Mesenchymal stem cell (in vitro differentiated cells and primary cell): Measurements from ENCODE around the gene TBC1D14.
A peak's percentile ranks its signal among the peaks of the same experiment; 100 is the strongest.

Experiments
- DNase-seq: peaks from one replicate; pipeline ENCODE4 v3.0.0-alpha.2; 2013
- H2AFZ ChIP-seq: one replicate; pipeline ENCODE4 v1.6.1; 2013; ENCODE audit warnings: low read depth, mild to moderate bottlenecking, control low read depth, inconsistent platforms, low read length, moderate library complexity
- H2AK5ac ChIP-seq: 2 replicates; pipeline ENCODE4 v1.6.1; 2013; ENCODE audit warnings: low read length, moderate library complexity, mild to moderate bottlenecking, inconsistent platforms; ENCODE audit not compliant: severe bottlenecking
- H2BK120ac ChIP-seq: one replicate; pipeline ENCODE4 v1.6.1; 2013; ENCODE audit warnings: low read depth, mild to moderate bottlenecking, inconsistent platforms, low read length, moderate library complexity
- H2BK12ac ChIP-seq, 2 experiments: one replicate each; pipeline ENCODE4 v1.6.1; 2013; ENCODE audit warnings: inconsistent platforms in 2 of 2, low read length in 2 of 2, mild to moderate bottlenecking in 2 of 2, moderate library complexity in 2 of 2, control low read depth in 1 of 2
- H2BK15ac ChIP-seq: one replicate; pipeline ENCODE4 v1.6.1; 2013; ENCODE audit warnings: mild to moderate bottlenecking, low read depth, inconsistent platforms; ENCODE audit not compliant: poor library complexity, severe bottlenecking
- H2BK5ac ChIP-seq: 2 replicates; pipeline ENCODE4 v1.6.1; 2013; ENCODE audit warnings: low read depth, mild to moderate bottlenecking, low read length, control low read depth, inconsistent platforms; ENCODE audit not compliant: poor library complexity, severe bottlenecking
- H3K14ac ChIP-seq, 2 experiments: one replicate each; pipeline ENCODE4 v1.6.1; 2013; ENCODE audit warnings: inconsistent platforms in 2 of 2, low read length in 2 of 2, control low read depth in 1 of 2, mild to moderate bottlenecking in 1 of 2, moderate library complexity in 1 of 2
- H3K18ac ChIP-seq, 2 experiments: one replicate each; pipeline ENCODE4 v1.6.1; 2013; ENCODE audit warnings: inconsistent platforms in 2 of 2, low read length in 2 of 2, control low read depth in 1 of 2, low read depth in 1 of 2, mild to moderate bottlenecking in 1 of 2
- H3K23ac ChIP-seq, 2 experiments: one replicate each; pipeline ENCODE4 v1.6.1; 2013; ENCODE audit warnings: inconsistent platforms in 2 of 2, low read length in 2 of 2, mild to moderate bottlenecking in 2 of 2, moderate library complexity in 2 of 2, control low read depth in 1 of 2
- H3K27ac ChIP-seq: 2 replicates; pipeline ENCODE4 v1.5.1; 2013; ENCODE audit warnings: mild to moderate bottlenecking, moderate library complexity, low read length, control low read depth, inconsistent platforms; ENCODE audit not compliant: poor library complexity, severe bottlenecking
- H3K27me3 ChIP-seq, 2 experiments: 2 replicates each; pipeline versions ENCODE4 v1.6.1 to v1.7.0; 2013; ENCODE audit warnings: low read length in 2 of 2, mild to moderate bottlenecking in 2 of 2, moderate library complexity in 2 of 2, control low read depth in 1 of 2, inconsistent platforms in 1 of 2; ENCODE audit not compliant: control insufficient read depth in 1 of 2, insufficient read depth in 1 of 2
- H3K36me3 ChIP-seq, 2 experiments: 2 replicates each; pipeline versions ENCODE4 v1.6.1 to v1.7.0; 2013; ENCODE audit warnings: low read length in 2 of 2, control low read depth in 1 of 2, inconsistent platforms in 1 of 2, low read depth in 1 of 2, mild to moderate bottlenecking in 1 of 2; ENCODE audit not compliant: insufficient read depth in 2 of 2, control insufficient read depth in 1 of 2
- H3K4ac ChIP-seq, 2 experiments: one replicate each; pipeline ENCODE4 v1.6.1; 2013; ENCODE audit warnings: inconsistent platforms in 2 of 2, low read length in 2 of 2, mild to moderate bottlenecking in 2 of 2, moderate library complexity in 2 of 2, control low read depth in 1 of 2, low read depth in 1 of 2
- H3K4me1 ChIP-seq: 2 replicates; pipeline ENCODE4 v1.6.1; 2013; ENCODE audit warnings: low read depth, low read length, control low read depth; ENCODE audit not compliant: control insufficient read depth, insufficient read depth
- H3K4me2 ChIP-seq: 2 replicates; pipeline ENCODE4 v1.6.1; 2013; ENCODE audit warnings: low read length, mild to moderate bottlenecking, inconsistent platforms; ENCODE audit not compliant: poor library complexity, severe bottlenecking
- H3K4me3 ChIP-seq, 2 experiments: 2 replicates each; pipeline versions ENCODE4 v1.5.1 to v1.7.0; 2013; ENCODE audit warnings: low read length in 2 of 2, mild to moderate bottlenecking in 2 of 2, control low read depth in 1 of 2, low read depth in 1 of 2; ENCODE audit not compliant: insufficient read depth in 1 of 2
- H3K79me1 ChIP-seq: replicated peaks from 2 replicates; pipeline ENCODE4 v1.6.1; 2013; ENCODE audit warnings: mild to moderate bottlenecking, control low read depth, low read length, inconsistent platforms; ENCODE audit not compliant: poor library complexity, severe bottlenecking
- H3K9ac ChIP-seq: 2 replicates; pipeline ENCODE4 v1.7.0; 2013; ENCODE audit warnings: mild to moderate bottlenecking, low read length, moderate library complexity
- H3K9me3 ChIP-seq: 2 replicates; pipeline ENCODE4 v1.7.0; 2013; ENCODE audit warnings: mild to moderate bottlenecking, low read length; ENCODE audit not compliant: control insufficient read depth
- H4K8ac ChIP-seq: one replicate; pipeline ENCODE4 v1.6.1; 2013; ENCODE audit warnings: inconsistent platforms, mild to moderate bottlenecking, low read length, moderate library complexity
- H4K91ac ChIP-seq: one replicate; pipeline ENCODE4 v1.6.1; 2013; ENCODE audit warnings: mild to moderate bottlenecking, low read length, inconsistent platforms
- WGBS: methylation state at CpG from one replicate; pipeline ENCODE4 v1.1.7; 2013; ENCODE audit warnings: mixed read lengths; 5-methylcytosine and 5-hydroxymethylcytosine counted together

The TBC1D14 gene

GRCh38 chr4:6962211-6963041 lies 52.8 kb downstream of the TBC1D14 start:
- Histone ChIP-seq H2BK5ac (no peak overlapping the region), H2BK15ac (no peak overlapping the region), H4K91ac (peak overlapping the region; percentile 25)

DNA sequence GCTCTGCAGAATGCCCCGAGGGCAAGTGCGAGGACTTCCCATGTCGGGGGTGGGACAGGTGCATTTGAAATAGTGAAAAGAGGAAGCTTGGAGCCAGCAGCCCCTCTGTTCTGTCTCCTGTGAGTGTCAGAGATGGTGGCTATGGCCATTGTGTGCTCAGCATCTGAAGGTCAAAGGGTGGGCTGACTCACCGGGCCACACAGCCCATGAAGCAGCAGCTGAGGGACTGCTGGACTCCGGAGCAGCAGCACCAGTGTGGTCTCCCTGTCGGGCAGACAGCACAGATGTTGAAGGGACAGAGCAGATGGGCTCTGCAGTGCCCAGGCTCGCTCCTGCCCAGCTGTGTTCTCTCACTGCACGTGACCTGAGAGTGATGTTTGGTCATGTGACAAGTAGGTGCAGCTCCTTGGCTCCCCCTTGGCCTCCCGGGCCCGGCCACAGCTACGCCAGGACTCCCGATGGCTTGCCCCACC lies 53.5 kb downstream of the TBC1D14 start:
- H3K4me1 ChIP-seq, result peaks cover 11% of the 10 kb centered on the region
- H2AK5ac ChIP-seq, result no peak overlapping the region
- peak overlapping the region; percentile 47 for H4K8ac ChIP-seq
- H3K9ac ChIP-seq, result no peak overlapping the region
- no peak overlapping the region for H2BK5ac ChIP-seq
- H3K36me3 ChIP-seq, result peaks cover 0 to 12% of the 10 kb centered on the region in 2 experiments
- no peaks in the 10 kb centered on the region for H3K27me3 ChIP-seq
- peak overlapping the region in 1 of 2 experiments; percentile 66 for H3K14ac ChIP-seq
- 62% methylated on average over 12 of the region's 12 CpGs for WGBS
- peak overlapping the region; percentile 6 to 81 for H3K18ac ChIP-seq
- no peak overlapping the region for H3K23ac ChIP-seq
- no peak overlapping the region for H3K27ac ChIP-seq
- H3K9me3 ChIP-seq, result no peaks in the 10 kb centered on the region
- H3K4me3 ChIP-seq, result no peak overlapping the region
- peak overlapping the region; percentile 1 for H4K91ac ChIP-seq
- H3K79me1 ChIP-seq, result peaks cover 37% of the 10 kb centered on the region
- H2AFZ ChIP-seq, result no peak overlapping the region
- H3K4ac ChIP-seq, result peak overlapping the region; percentile 54 to 64
- no peak overlapping the region for H2BK15ac ChIP-seq
- DNase-seq, result peak; percentile 84
- H3K4me2 ChIP-seq, result no peak overlapping the region
- peak overlapping the region in 1 of 2 experiments; percentile 58 for H2BK12ac ChIP-seq
- H2BK120ac ChIP-seq, result no peak overlapping the region

More at GRCh38 chr4:6962211-6963041, 52.8 kb downstream of the TBC1D14 start:
- H3K4me3 ChIP-seq, result no peak overlapping the region
- H3K9ac ChIP-seq, result no peak overlapping the region
- peak overlapping the region; percentile 17 to 81 for H3K18ac ChIP-seq
- H3K9me3 ChIP-seq, result no peaks in the 10 kb centered on the region
- no peak overlapping the region for H2AFZ ChIP-seq
- H3K4me2 ChIP-seq, result no peak overlapping the region
- peak overlapping the region in 1 of 2 experiments; percentile 56 for H3K14ac ChIP-seq
- H2BK12ac ChIP-seq, result peak overlapping the region in 1 of 2 experiments; percentile 54
- peaks cover 41% of the 10 kb centered on the region for H3K79me1 ChIP-seq
- peaks cover 14% of the 10 kb centered on the region for H3K4me1 ChIP-seq
- no peaks in the 10 kb centered on the region for H3K27me3 ChIP-seq
- DNase-seq, result no peak
- H3K4ac ChIP-seq, result peak overlapping the region; percentile 40 to 54
- H4K8ac ChIP-seq, result peak overlapping the region; percentile 47
- no peak overlapping the region for H3K23ac ChIP-seq
- peaks cover 0 to 6% of the 10 kb centered on the region in 2 experiments for H3K36me3 ChIP-seq
- H2AK5ac ChIP-seq, result no peak overlapping the region
- H2BK120ac ChIP-seq, result no peak overlapping the region
- no peak overlapping the region for H3K27ac ChIP-seq
- 87% methylated on average over 17 of the region's 17 CpGs for WGBS

- peaks cover 12% of the 10 kb centered on the region for H3K4me1 ChIP-seq
- no peak overlapping the region for H2BK15ac ChIP-seq
- H4K91ac ChIP-seq, result no peak overlapping the region
- H3K27me3 ChIP-seq, result no peaks in the 10 kb centered on the region
- WGBS, result over 99% methylated on average over 3 of the region's 5 CpGs
- peaks cover 40% of the 10 kb centered on the region for H3K79me1 ChIP-seq
- H3K4me2 ChIP-seq, result no peak overlapping the region
- peaks cover 0 to 22% of the 10 kb centered on the region in 2 experiments for H3K36me3 ChIP-seq
- no peak overlapping the region for H3K4ac ChIP-seq
- H3K18ac ChIP-seq, result no peak overlapping the region
- no peak overlapping the region for H2BK120ac ChIP-seq
- H3K23ac ChIP-seq, result no peak overlapping the region
- H2BK5ac ChIP-seq, result no peak overlapping the region
- no peak overlapping the region for H4K8ac ChIP-seq
- no peak overlapping the region for H2AFZ ChIP-seq
- no peak overlapping the region for H2AK5ac ChIP-seq
- H3K27ac ChIP-seq, result no peak overlapping the region
- H3K9ac ChIP-seq, result no peak overlapping the region
- no peaks in the 10 kb centered on the region for H3K9me3 ChIP-seq
- no peak overlapping the region for H3K14ac ChIP-seq
- H3K4me3 ChIP-seq, result no peak overlapping the region
- DNase-seq, result no peak
- no peak overlapping the region for H2BK12ac ChIP-seq
Observed at GRCh38 chr4:6964858-6965257, 55.2 kb downstream of the TBC1D14 start.

DNA sequence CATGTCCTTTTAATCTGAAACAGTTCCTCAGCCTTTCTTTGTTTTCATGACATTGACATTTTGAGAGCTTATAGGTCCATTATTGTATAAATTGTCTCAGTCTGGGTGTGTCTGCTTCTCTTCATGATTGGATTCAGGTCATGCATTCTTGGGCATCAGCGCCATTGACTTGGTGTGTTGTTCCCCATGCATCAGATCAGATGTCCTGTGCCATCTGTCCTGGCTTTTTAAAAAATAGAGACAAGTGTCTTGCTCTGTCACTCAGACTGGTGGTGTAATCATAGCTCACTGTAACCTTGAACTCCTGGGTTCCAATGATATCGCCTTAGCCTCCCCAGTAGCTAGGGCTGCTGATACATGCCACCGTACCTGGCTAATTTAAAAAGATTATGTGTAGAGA lies 55.7 kb downstream of the TBC1D14 start:
- Histone ChIP-seq H3K4ac (no peak overlapping the region), H2AFZ (no peak overlapping the region), H3K27ac (no peak overlapping the region), H3K23ac (no peak overlapping the region), H3K14ac (no peak overlapping the region), H2BK120ac (no peak overlapping the region), H3K4me3 (no peak overlapping the region), H4K8ac (no peak overlapping the region), H2BK12ac (no peak overlapping the region), H3K36me3 (peaks cover 0 to 24% of the 10 kb centered on the region in 2 experiments), H3K79me1 (peaks cover 44% of the 10 kb centered on the region), H4K91ac (no peak overlapping the region), H3K9ac (no peak overlapping the region), H3K4me2 (no peak overlapping the region), H3K18ac (no peak overlapping the region), H2AK5ac (no peak overlapping the region), H2BK5ac (no peak overlapping the region), H3K4me1 (peaks cover 12% of the 10 kb centered on the region), H2BK15ac (no peak overlapping the region), H3K9me3 (no peaks in the 10 kb centered on the region), H3K27me3 (no peaks in the 10 kb centered on the region)
- WGBS, result over 99% methylated on average over 3 of the region's 3 CpGs
- no peak for DNase-seq
